Gastrocnemius medialis (tissue), 4 donors: ENCODE measurements around the gene GNMT.

ENCODE experiments used
- POLR2A ChIP-seq, 2 donors: fragments of 450-650 bp; IDR thresholded peaks; one replicate each; pipeline ENCODE4 v1.6.1; 2017; ENCODE audit warnings: antibody characterized with exemption in 2 of 2, mild to moderate bottlenecking in 2 of 2, moderate library complexity in 2 of 2
- TF ChIP-seq, protein P1 (sequence below), 5 experiments: fragments of 450-650 bp in 3 of 5; fragments of 200-600 bp in 2 of 5; sonication (generic) in 2 of 5; IDR thresholded peaks in 4 of 5; conservative IDR thresholded peaks in 1 of 5; 1 replicate in 4 of 5; 2 replicates in 1 of 5; pipeline ENCODE4 v1.5.1; 2016 to 2019; ENCODE audit warnings: antibody characterized with exemption in 5 of 5, mild to moderate bottlenecking in 3 of 5, moderate library complexity in 3 of 5

DNA sequence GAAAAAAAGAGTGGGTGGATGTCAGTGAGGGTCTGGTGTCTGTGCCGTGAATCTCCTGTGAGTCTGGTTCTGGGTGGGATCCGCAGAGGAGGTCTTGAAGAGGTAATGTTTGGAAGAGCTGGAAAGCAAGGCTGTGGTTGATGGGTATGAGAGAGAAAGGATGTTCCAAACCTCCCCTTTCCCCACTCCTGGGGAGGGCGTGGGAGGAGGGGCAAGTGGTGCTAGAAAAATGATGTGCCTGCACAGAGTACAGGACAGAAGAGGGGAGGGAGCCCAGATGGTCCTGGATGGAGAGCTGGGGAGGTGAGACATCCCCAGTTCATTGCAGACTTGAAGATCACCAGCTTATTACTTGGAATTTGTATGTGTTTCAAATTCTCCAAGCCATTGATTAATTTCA is 28.1 kb upstream of the GNMT start:
- TF ChIP-seq POLR2A (IDR thresholded peaks at IDR 0.05) = no peak
- TF ChIP-seq, protein P1, sequence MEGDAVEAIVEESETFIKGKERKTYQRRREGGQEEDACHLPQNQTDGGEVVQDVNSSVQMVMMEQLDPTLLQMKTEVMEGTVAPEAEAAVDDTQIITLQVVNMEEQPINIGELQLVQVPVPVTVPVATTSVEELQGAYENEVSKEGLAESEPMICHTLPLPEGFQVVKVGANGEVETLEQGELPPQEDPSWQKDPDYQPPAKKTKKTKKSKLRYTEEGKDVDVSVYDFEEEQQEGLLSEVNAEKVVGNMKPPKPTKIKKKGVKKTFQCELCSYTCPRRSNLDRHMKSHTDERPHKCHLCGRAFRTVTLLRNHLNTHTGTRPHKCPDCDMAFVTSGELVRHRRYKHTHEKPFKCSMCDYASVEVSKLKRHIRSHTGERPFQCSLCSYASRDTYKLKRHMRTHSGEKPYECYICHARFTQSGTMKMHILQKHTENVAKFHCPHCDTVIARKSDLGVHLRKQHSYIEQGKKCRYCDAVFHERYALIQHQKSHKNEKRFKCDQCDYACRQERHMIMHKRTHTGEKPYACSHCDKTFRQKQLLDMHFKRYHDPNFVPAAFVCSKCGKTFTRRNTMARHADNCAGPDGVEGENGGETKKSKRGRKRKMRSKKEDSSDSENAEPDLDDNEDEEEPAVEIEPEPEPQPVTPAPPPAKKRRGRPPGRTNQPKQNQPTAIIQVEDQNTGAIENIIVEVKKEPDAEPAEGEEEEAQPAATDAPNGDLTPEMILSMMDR (IDR thresholded peaks at IDR 0.05 in 4 of 5, conservative IDR thresholded peaks at IDR 0.05 in 1 of 5) = no peak
